Right lobe of liver (tissue), 4 donors: Measurements from ENCODE around the gene PRRX1.

ENCODE experiments used
- CTCF ChIP-seq, 4 donors: fragments of 200-600 bp in 3 of 4; fragments of 450-650 bp in 1 of 4; IDR thresholded peaks; one replicate each; pipeline versions ENCODE4 v1.5.1 to v1.8.0; 2016 to 2022; ENCODE audit warnings: antibody characterized with exemption in 4 of 4, mild to moderate bottlenecking in 2 of 4
- POLR2A ChIP-seq: fragments of 450-650 bp; IDR thresholded peaks from one replicate; pipeline ENCODE4 v1.6.1; 2017; ENCODE audit warnings: antibody characterized with exemption, mild to moderate bottlenecking
- donor health status: DM: no; HTN: no; CAD: no.
- donor health status: DM: no; HTN: no; CAD: no.
- donor health status: DM: no; HTN: yes; CAD: no.

GRCh38 chr1:170671629-170671963 lies 7.7 kb downstream of the PRRX1 start:
- TF ChIP-seq CTCF (IDR thresholded peaks at IDR 0.05): no peak
- no peak for TF ChIP-seq POLR2A
